ACC112 (cell line): ENCODE data around the gene LIX1L.

Experiments
- H2AFZ ChIP-seq: fragments of 200-600 bp; sonication (generic); one replicate; pipeline ENCODE4 v1.6.0; 2017; ENCODE audit warnings: antibody characterized with exemption, low read length; ENCODE audit not compliant: unreplicated experiment
- H3K27ac ChIP-seq: fragments of 200-600 bp; sonication (generic); 2 replicates; pipeline ENCODE4 v1.5.1; 2014; ENCODE audit warnings: low read depth, mild to moderate bottlenecking, antibody characterized with exemption, low read length, moderate library complexity
- H3K27me3 ChIP-seq: fragments of 200-600 bp; sonication (generic); 2 replicates; pipeline ENCODE4 v1.6.1; 2014; ENCODE audit warnings: mild to moderate bottlenecking, antibody characterized with exemption, low read length, moderate library complexity, mixed read lengths; ENCODE audit not compliant: insufficient read depth
- H3K36me3 ChIP-seq: fragments of 200-600 bp; sonication (generic); 2 replicates; pipeline ENCODE4 v1.6.1; 2016; ENCODE audit warnings: mild to moderate bottlenecking, antibody characterized with exemption, low read length, moderate library complexity, mixed read lengths; ENCODE audit not compliant: insufficient read depth
- H3K4me1 ChIP-seq: fragments of 200-600 bp; sonication (generic); one replicate; pipeline ENCODE4 v1.6.1; 2016; ENCODE audit warnings: low read length, mixed read lengths; ENCODE audit not compliant: insufficient read depth, unreplicated experiment, control insufficient read depth
- H3K4me3 ChIP-seq: fragments of 200-600 bp; sonication (generic); 2 replicates; pipeline ENCODE4 v1.5.1; 2014; ENCODE audit warnings: mild to moderate bottlenecking, low read depth, low read length
- H3K79me2 ChIP-seq: fragments of 200-600 bp; sonication (generic); one replicate; pipeline ENCODE4 v1.6.0; 2016; ENCODE audit warnings: low read length; ENCODE audit not compliant: control insufficient read depth, unreplicated experiment, insufficient read depth

LIX1L gene

DNA sequence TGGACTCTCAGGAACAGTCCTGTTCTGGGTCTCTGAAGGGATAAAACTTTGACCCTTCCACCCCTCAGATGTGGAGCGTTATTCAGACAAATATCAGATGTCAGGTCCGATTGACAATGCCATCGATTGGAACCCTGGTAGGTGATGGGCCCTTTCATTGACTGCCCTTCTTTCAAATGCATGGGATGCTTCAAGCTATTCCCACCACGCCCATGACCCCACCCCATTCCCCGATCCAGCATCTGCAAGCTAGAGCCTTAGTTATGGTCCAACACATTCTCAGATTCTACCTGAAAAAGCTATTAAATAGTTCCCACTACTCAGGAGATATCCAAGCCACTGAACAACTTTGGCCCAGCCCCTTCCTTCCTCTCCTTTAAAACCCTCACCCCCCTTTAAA lies 19.2 kb upstream of the LIX1L start:
- H3K79me2 ChIP-seq: no peaks in the 10 kb centered on the region

GRCh38 chr1:145975216-145975615 lies 17.4 kb upstream of the LIX1L start:
- Histone ChIP-seq H3K27ac (no peak overlapping the region), H3K4me1 (peaks cover 28% of the 10 kb centered on the region), H3K36me3 (no peaks in the 10 kb centered on the region), H3K27me3 (no peaks in the 10 kb centered on the region), H3K4me3 (no peak overlapping the region), H2AFZ (no peak overlapping the region), H3K79me2 (no peaks in the 10 kb centered on the region)

More for the DNA sequence above, 19.2 kb upstream of the LIX1L start:
- no peaks in the 10 kb centered on the region for H3K27me3 ChIP-seq
- no peak overlapping the region for H3K4me3 ChIP-seq
- H2AFZ ChIP-seq: peak overlapping the region; percentile 69
- no peak overlapping the region for H3K27ac ChIP-seq
- H3K36me3 ChIP-seq: no peaks in the 10 kb centered on the region
- peaks cover 35% of the 10 kb centered on the region for H3K4me1 ChIP-seq

- no peak overlapping the region for H3K4me3 ChIP-seq
- H3K27ac ChIP-seq: no peak overlapping the region
- H3K27me3 ChIP-seq: no peaks in the 10 kb centered on the region
- H3K36me3 ChIP-seq: no peaks in the 10 kb centered on the region
- no peak overlapping the region for H2AFZ ChIP-seq
- peaks cover 23% of the 10 kb centered on the region for H3K4me1 ChIP-seq
- no peaks in the 10 kb centered on the region for H3K79me2 ChIP-seq
Measured at GRCh38 chr1:145974721-145975120, 16.9 kb upstream of the LIX1L start.

DNA sequence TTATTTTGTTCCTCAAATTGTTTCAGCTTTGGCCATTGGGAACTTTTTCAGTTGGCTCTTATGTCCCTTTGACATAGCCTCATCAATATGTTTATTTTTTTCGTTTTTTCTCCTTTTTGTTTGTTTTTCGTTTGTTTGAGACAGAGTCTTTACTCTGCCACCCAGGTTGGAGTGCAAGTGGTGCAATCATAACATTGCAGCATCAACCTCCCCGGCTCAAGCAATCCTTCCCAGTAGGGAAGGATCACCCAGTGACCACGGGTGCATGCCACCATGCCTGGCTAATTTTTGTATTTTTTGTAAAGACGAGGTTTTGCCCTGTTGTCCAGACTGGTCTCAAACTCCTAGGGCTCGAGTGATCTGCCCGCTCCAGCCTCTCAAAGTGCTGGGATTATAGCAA lies 14.8 kb upstream of the LIX1L start:
- Histone ChIP-seq H3K79me2 (no peaks in the 10 kb centered on the region), H3K27me3 (no peaks in the 10 kb centered on the region), H3K36me3 (peaks cover 4% of the 10 kb centered on the region; the same call in 1 of the 2 replicates), H3K27ac (no peak overlapping the region), H2AFZ (no peak overlapping the region), H3K4me3 (no peak overlapping the region), H3K4me1 (peaks cover 4% of the 10 kb centered on the region)

GRCh38 chr1:145967288-145967687 lies 9.5 kb upstream of the LIX1L start:
- H3K36me3 ChIP-seq: peaks cover 6% of the 10 kb centered on the region; the same call in 1 of the 2 replicates
- no peak overlapping the region for H3K27ac ChIP-seq
- no peak overlapping the region for H2AFZ ChIP-seq
- no peaks in the 10 kb centered on the region for H3K27me3 ChIP-seq
- no peaks in the 10 kb centered on the region for H3K79me2 ChIP-seq
- H3K4me1 ChIP-seq: peaks cover 21% of the 10 kb centered on the region
- no peak overlapping the region for H3K4me3 ChIP-seq

DNA sequence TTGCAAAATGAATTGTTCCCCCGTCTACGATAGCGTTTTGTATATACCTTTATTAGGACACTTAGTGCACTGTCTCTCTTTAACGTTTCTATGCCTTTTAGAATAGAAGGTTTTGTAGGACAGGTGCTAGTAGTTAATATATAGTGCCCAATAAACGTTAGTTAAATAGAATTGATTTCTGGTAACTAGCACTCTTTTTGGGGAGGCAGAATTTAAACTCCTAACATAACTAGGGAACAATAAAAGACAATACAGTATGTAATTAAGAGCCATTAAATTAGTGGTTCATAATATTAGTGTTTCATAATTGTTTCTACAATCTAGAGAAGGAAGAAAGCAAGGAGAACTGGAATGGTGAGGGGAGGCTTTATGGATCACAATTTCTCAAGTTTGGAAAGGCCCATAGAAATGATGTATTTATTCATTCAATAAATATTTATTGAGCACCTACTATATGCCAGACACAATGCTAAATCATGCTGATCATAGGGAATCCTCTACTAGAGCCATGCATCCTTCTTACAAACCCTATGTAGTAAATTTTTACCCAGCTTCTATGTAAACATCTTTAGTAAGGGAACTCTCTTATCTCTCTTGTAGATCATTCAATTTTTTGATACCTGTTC lies 7.4 kb upstream of the LIX1L start:
- no peak overlapping the region for H3K27ac ChIP-seq
- H3K36me3 ChIP-seq: peaks cover 6% of the 10 kb centered on the region; the same call in 1 of the 2 replicates
- H3K27me3 ChIP-seq: no peaks in the 10 kb centered on the region
- peak overlapping the region; percentile 84 for H3K4me3 ChIP-seq
- H3K4me1 ChIP-seq: peaks cover 21% of the 10 kb centered on the region
- peak overlapping the region; percentile 93 for H2AFZ ChIP-seq
- no peaks in the 10 kb centered on the region for H3K79me2 ChIP-seq

- H2AFZ ChIP-seq: peak within 1 kb of the TSS; percentile 93
- peak within 1 kb of the TSS; percentile 67 for H3K27ac ChIP-seq
- no peaks in the 10 kb centered on the region for H3K79me2 ChIP-seq
- no peaks in the 10 kb centered on the region for H3K27me3 ChIP-seq
- peaks cover 21% of the 10 kb centered on the region for H3K4me1 ChIP-seq
- H3K4me3 ChIP-seq: peak within 1 kb of the TSS; percentile 84
- peaks cover 6% of the 10 kb centered on the region; the same call in 1 of the 2 replicates for H3K36me3 ChIP-seq
Measured at GRCh38 chr1:145964328-145965118, 6.7 kb upstream of the LIX1L start, which contains the start of the genes ANKRD34A and POLR3GL. ANKRD34A (minus strand) TSS chr1:145964575; CDS start chr1:145961759, 2,816 bp downstream. POLR3GL (plus strand) TSS chr1:145964690; CDS start chr1:145974866, 10,176 bp downstream.

DNA sequence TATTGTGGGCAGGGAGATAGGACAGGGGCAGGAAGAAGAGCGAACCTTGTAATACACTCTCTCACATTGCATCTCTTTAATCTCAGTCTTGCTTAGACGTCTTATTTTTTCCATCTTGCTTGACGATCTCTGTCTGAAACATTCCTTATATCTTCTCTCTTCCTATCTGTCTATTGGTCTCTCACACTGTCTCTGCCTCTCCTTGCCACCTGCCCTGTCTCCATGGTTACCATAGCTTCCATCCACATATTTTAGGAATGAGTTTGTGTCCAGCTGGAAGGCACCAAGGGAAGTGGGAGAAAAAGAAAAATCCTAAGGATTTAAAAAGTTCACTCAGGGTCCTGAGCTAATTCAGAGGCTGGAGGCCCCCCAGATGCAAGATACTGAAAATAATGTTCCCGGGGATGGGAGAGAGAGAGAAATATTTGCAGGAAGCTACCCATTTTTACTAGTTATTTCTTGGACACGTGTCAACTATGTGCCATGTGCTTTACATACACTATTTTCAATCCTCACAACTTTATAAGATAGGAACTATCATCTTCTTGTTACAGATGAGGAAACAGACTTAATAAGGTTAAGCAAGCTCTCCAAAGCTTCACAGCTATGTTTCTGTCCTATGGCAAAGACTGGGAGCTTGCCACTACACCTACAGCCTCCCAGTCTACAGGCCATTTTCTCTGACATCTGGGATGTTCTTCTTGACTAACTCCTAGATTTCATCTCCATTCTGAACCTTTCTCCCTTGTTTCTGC lies 5.6 kb upstream of the LIX1L start:
- Histone ChIP-seq H3K79me2 (no peaks in the 10 kb centered on the region), H2AFZ (peak overlapping the region; percentile 85), H3K4me1 (peaks cover 27% of the 10 kb centered on the region), H3K4me3 (peak overlapping the region; percentile 84), H3K27me3 (no peaks in the 10 kb centered on the region), H3K36me3 (peaks cover 6% of the 10 kb centered on the region; the same call in 1 of the 2 replicates), H3K27ac (peak overlapping the region; percentile 67)

GRCh38 chr1:145962157-145963102 lies 4.6 kb upstream of the LIX1L start:
- H3K27ac ChIP-seq: peak overlapping the region; percentile 19; the same call in 1 of the 2 replicates
- H3K36me3 ChIP-seq: 0 out of 2 replicates have a peak, but pooled peaks cover under 1% of the 10 kb centered on the region
- H2AFZ ChIP-seq: peak overlapping the region; percentile 77
- no peaks in the 10 kb centered on the region for H3K27me3 ChIP-seq
- H3K79me2 ChIP-seq: no peaks in the 10 kb centered on the region
- H3K4me1 ChIP-seq: peaks cover 30% of the 10 kb centered on the region
- H3K4me3 ChIP-seq: peak overlapping the region; percentile 84
